ENCODE measurements around the gene COP1. TPM values are rescaled to one million over a fixed set of nuclear protein-coding genes. Genes with fewer than 3 reads are reported as not detected.

Gene COP1
- polyA plus RNA-seq, 1 donor (not counting 4 experiments of a cell fraction or from before 2014, with no cell fraction given) = 38.9 TPM

DNA sequence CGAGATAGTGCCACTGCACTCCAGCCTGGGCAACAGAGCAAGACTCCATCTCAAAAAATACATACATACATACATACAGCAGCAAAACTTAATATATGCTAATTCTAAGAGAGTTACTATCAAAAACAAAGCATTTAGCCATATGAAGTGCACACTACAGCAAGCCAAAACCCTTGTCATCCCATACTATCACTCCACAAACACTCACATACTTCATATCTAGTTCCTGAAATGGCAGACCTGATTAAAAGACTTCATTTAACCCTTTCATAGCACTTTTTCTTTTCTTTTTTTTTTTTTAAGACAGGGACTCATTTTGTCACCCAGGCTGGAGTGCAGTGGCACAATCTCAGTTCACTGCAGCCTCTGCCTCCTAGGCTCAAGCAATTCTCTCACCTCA lies 65.6 kb downstream of the COP1 start:
- Histone ChIP-seq H3K9me3 (ENCODE audit: control insufficient read depth, low read depth, low read length) (no peaks in the 10 kb centered on the region), H3K27me3 (ENCODE audit: control insufficient read depth, extremely low read depth, insufficient read depth, low read length) (no peaks in the 10 kb centered on the region), H4K20me1 (ENCODE audit: control insufficient read depth, extremely low read depth, insufficient read depth, low read length) (no peaks in the 10 kb centered on the region), H3K36me3 (ENCODE audit: control insufficient read depth in 2 of 2, extremely low read depth in 1 of 2, insufficient read depth in 2 of 2, low read length in 2 of 2) (peaks cover 0 to under 1% of the 10 kb centered on the region in 2 experiments), H3K9ac (ENCODE audit: control insufficient read depth, extremely low read depth, insufficient read depth, low read length) (no peak overlapping the region), H3K4me3 (ENCODE audit: control insufficient read depth in 2 of 3, extremely low read depth in 1 of 3, insufficient read depth in 2 of 3, low read depth in 1 of 3, low read length in 3 of 3) (no peak overlapping the region), H3K79me2 (ENCODE audit: control insufficient read depth, insufficient read depth, low read length) (peaks cover 63% of the 10 kb centered on the region), H2AFZ (ENCODE audit: control insufficient read depth, low read length) (no peak overlapping the region), H3K9me1 (ENCODE audit: control insufficient read depth, extremely low read depth, insufficient read depth, low read length) (no peaks in the 10 kb centered on the region), H3K27ac (ENCODE audit: control insufficient read depth, insufficient read depth, low read length) (no peak overlapping the region), H3K4me2 (ENCODE audit: control insufficient read depth, extremely low read depth, insufficient read depth, low read depth, low read length) (no peak overlapping the region), H3K4me1 (ENCODE audit: control insufficient read depth, extremely low read depth, insufficient read depth, low read length) (no peaks in the 10 kb centered on the region)
- DNase-seq (ENCODE audit: low read depth, low spot score) = no peak
- no peak for FAIRE-seq
- dilution Hi-C loops (cut with MboI; ENCODE audit: extremely low pct_ligation_motif_present, low sequenced_read_pairs) = no loop called here
- no peak for TF ChIP-seq EZH2 (IDR thresholded peaks at IDR 0.05; ENCODE audit: low read length)
- TF ChIP-seq, protein P1, sequence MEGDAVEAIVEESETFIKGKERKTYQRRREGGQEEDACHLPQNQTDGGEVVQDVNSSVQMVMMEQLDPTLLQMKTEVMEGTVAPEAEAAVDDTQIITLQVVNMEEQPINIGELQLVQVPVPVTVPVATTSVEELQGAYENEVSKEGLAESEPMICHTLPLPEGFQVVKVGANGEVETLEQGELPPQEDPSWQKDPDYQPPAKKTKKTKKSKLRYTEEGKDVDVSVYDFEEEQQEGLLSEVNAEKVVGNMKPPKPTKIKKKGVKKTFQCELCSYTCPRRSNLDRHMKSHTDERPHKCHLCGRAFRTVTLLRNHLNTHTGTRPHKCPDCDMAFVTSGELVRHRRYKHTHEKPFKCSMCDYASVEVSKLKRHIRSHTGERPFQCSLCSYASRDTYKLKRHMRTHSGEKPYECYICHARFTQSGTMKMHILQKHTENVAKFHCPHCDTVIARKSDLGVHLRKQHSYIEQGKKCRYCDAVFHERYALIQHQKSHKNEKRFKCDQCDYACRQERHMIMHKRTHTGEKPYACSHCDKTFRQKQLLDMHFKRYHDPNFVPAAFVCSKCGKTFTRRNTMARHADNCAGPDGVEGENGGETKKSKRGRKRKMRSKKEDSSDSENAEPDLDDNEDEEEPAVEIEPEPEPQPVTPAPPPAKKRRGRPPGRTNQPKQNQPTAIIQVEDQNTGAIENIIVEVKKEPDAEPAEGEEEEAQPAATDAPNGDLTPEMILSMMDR (optimal IDR thresholded peaks at IDR 0.05 in 1 of 3, IDR thresholded peaks at IDR 0.05 in 1 of 3, conservative IDR thresholded peaks at IDR 0.05 in 1 of 3; ENCODE audit: extremely low read depth in 1 of 3, insufficient read depth in 2 of 3, low read length in 3 of 3) = no peak

- dilution Hi-C loops (cut with MboI; ENCODE audit: extremely low pct_ligation_motif_present, low sequenced_read_pairs) = no loop called here
- no peak overlapping the region for H3K4me3 ChIP-seq (ENCODE audit: control insufficient read depth in 2 of 3, extremely low read depth in 1 of 3, insufficient read depth in 2 of 3, low read depth in 1 of 3, low read length in 3 of 3)
- H3K9ac ChIP-seq (ENCODE audit: control insufficient read depth, extremely low read depth, insufficient read depth, low read length) = no peak overlapping the region
- H3K36me3 ChIP-seq (ENCODE audit: control insufficient read depth in 2 of 2, extremely low read depth in 1 of 2, insufficient read depth in 2 of 2, low read length in 2 of 2) = peaks cover 0 to 3% of the 10 kb centered on the region in 2 experiments
- DNase-seq (ENCODE audit: low read depth, low spot score) = no peak
- no peaks in the 10 kb centered on the region for H3K4me1 ChIP-seq (ENCODE audit: control insufficient read depth, extremely low read depth, insufficient read depth, low read length)
- no peak overlapping the region for H3K4me2 ChIP-seq (ENCODE audit: control insufficient read depth, extremely low read depth, insufficient read depth, low read depth, low read length)
- no peak overlapping the region for H2AFZ ChIP-seq (ENCODE audit: control insufficient read depth, low read length)
- no peak for FAIRE-seq
- no peaks in the 10 kb centered on the region for H3K9me3 ChIP-seq (ENCODE audit: control insufficient read depth, low read depth, low read length)
- TF ChIP-seq, protein P1 (optimal IDR thresholded peaks at IDR 0.05 in 1 of 3, IDR thresholded peaks at IDR 0.05 in 1 of 3, conservative IDR thresholded peaks at IDR 0.05 in 1 of 3; ENCODE audit: extremely low read depth in 1 of 3, insufficient read depth in 2 of 3, low read length in 3 of 3) = no peak
- no peak for TF ChIP-seq EZH2 (IDR thresholded peaks at IDR 0.05; ENCODE audit: low read length)
- H3K79me2 ChIP-seq (ENCODE audit: control insufficient read depth, insufficient read depth, low read length) = peaks cover 50% of the 10 kb centered on the region
- no peaks in the 10 kb centered on the region for H3K9me1 ChIP-seq (ENCODE audit: control insufficient read depth, extremely low read depth, insufficient read depth, low read length)
- H4K20me1 ChIP-seq (ENCODE audit: control insufficient read depth, extremely low read depth, insufficient read depth, low read length) = no peaks in the 10 kb centered on the region
- H3K27ac ChIP-seq (ENCODE audit: control insufficient read depth, insufficient read depth, low read length) = no peak overlapping the region
- H3K27me3 ChIP-seq (ENCODE audit: control insufficient read depth, extremely low read depth, insufficient read depth, low read length) = no peaks in the 10 kb centered on the region
Observed at GRCh38 chr1:176136891-176137290, 70.2 kb downstream of the COP1 start.
